GDM1 (cell line): ENCODE results near the gene MEST.
"Not testable (repeated sequence)": the region's sequence is repeated elsewhere in the genome, so short reads cannot be mapped to it uniquely, and the experiment has no call there.

Experiments
- DNase-seq: peaks from one replicate; lab custom pipeline; 2025; lab: John Stamatoyannopoulos, UW

The MEST gene

DNA sequence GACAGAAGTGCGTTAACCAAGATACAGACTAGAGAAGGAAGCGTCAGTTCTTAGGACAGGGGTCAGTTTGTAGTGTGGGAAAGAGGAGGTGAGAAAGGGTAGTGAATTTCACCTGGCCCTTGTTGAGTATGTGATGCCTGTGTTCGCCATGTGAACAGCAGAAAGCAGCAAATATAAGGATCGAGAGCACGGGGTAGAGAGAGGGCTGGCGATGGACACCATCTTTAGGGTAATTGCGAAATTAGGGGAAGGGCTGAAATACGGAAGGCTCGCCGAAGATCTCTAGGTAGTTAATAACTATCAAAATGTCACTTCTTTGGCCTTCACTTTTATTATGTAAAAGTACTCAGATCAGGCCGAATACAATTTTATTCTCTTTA lies 6.2 kb upstream of the MEST start:
- no peak for DNase-seq

GRCh38 chr7:130486114-130486953 lies 5.6 kb upstream of the MEST start:
- no peak for DNase-seq

DNA sequence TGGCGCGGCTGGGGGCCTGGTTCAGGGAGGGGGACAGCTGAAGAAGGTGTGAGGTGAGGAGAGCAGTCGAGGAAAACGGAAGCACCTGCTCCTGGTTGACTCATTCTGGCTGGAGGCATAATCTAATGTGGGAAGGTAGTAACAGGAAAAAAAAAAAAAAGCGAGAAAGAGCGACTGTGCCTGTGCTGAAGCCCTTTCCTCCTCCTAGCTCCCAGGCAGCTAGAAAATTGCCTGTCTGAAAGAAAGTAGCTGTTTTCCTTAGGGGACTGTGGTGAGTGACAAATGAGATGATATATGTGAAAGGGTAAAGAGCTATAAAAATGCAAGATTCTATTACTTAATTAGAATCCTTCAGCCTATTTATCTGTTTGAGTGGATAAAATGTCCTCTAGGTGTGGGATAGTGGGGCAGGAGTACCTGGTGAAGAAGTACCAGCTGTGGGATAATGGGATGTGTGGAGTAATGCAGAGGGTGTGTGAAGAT lies 4.9 kb upstream of the MEST start:
- DNase-seq = no peak

DNA sequence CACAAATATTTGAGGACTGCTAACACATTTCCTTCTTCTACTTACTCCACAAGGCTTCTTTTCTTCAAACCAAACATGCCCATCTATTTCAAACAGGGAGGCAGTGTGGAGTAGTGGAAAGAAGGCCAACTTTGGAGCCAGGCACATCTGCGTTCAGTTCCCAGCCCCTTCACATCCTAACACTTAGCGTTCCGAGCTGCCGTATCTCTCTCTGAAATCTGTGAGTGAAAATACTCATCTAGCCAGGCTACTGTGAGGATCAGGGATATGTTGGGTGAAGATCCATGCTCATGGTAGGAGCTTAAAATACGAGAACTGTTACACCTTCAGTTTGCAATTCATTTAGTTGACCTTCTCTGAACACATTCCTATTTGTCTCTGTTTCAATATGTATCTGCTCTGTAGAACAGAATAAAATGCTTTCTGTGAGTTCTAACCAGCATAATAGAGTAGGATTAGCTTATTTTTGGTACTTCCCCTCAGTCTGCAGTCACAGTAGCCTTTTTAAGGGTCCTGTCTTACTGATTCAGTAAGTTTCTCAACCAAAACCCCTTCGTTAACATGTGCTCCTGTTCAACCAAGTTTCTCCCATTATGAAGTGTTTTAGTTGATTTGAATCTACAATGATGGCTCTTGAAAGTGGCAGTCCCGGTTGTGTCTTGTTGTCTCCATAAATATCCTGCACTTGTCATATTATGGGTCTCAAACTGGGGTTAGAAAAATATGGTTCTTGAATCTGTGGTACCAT lies 3.3 kb upstream of the MEST start:
- no peak for DNase-seq

- no peak for DNase-seq
These were observed 2.5 kb upstream of the MEST start for GRCh38 chr7:130489140-130489983.

GRCh38 chr7:130490311-130490791 lies 1.5 kb upstream of the MEST start:
- no peak for DNase-seq

DNA sequence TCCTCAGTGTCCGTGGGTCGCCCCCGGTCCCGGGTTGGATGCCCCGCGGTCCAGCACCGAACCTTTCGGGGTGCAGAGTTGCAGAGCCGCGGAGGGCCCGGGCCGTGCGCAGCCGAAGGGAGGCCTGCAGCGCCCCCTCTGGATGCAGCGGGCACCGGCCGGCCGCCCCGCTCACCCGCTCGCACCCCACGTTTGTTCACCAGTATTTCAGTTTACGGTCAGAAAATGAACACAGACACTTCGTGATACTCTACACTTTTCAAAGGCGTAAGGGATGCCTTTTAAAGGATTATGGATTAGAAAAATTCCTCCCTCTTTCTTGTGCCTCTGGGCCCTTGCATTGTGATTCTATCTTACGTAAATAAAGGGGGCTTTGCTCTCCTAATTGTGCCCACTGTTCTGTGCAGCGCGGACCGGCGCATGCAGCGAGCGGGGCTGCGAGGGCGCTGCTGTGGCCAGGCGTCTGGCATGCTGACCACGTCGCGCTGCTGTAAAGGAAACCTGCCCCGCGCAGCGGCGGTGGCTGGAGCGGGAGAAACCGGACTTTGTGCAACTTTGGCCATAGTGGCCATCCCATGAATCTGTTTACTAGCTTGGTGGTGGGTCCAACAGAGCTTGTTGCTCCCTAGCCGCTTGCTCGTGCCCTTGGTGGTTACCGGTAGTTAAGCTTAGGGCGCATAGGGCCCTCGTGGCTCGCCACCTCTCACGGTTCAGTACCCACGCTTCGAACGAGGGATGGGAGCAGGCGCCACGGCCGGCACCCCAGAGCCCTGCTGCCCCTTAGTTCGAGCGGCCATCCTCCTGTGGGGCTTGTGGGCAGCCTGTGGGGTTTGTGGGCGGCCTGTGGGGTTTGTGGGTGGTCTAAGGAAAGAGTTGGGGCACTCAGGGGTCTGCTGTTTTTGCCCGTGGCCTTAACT lies 739 bp upstream of the MEST start:
- DNase-seq = no peak

DNA sequence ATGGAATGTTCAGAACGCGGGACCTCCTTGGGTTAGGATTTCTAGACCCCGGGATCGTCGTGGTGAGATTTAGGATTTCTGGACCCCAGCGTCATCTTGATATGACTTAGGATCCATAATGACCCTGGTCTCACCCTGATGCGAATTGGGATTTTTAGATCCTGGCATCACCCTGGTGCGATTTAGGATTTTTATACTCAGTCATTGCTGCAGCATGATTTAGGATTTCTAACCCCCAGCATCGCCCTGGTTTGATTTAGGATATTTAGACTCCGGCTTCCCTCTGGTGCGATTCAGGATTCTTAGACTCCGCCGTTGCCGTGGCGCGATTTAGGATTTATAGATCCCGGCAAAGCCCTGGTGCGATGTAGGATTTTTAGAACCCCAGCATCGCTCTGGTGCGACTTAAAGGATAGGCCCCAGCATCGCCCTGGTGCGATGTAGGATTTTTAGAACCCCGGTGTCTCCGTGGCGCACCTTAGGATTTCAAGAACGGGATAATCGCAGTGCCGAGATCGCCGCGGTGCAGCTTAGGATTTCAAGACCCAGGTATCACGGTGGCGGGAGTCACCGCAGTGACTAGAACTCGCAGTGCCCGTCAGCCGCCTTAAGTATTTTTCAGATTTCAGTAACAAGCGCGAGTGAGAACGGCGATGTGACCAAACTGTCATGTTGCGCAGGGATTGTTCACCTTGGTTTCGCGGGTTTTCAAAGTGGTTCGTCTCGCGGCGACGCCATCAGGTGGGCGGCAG lies 814 bp downstream of the MEST start:
- no peak for DNase-seq

GRCh38 chr7:130493275-130493873 lies 1.5 kb downstream of the MEST start:
- DNase-seq = no peak

DNA sequence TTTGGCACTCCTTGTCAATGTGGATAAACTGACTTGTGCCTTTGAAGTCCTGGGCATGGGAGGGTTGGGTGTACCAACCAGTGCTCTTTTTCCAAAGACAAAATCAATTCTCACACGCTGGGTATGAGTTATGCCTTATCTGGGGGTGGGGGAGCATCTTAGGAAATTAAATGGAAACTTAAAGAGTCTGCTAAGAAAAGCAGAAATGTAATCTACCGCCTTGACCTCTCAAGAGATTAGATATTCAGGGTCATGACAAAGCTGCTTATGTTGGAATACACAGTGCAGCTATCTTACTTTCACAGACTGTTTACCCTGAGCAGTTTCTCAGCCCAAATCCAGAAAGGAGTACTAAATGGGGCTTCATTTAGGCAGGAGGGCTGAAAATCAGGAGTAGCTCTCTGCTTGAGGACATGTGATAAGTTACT lies 2.6 kb downstream of the MEST start:
- no peak for DNase-seq

DNA sequence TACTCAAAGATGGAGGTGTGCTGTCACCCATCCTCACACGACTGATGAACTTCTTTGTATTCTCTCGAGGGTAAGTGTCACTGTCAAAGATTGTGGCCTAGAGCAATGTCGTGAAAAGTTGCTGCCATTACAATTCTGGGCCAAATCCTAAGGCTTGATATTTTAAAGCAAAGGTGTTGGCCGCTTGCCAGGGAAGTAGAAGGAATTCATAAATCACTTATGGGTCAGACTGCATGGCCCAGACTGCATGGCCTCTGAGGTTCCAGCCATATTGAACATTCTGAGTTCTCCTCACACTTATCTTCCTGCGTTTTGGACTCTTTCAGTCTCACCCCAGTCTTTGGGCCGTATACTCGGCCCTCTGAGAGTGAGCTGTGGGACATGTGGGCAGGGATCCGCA lies 8.6 kb downstream of the MEST start:
- DNase-seq = no peak

GRCh38 chr7:130500910-130501309 lies 9.0 kb downstream of the MEST start:
- no peak for DNase-seq

- DNase-seq = no peak
These were observed 13.9 kb downstream of the MEST start for GRCh38 chr7:130505753-130506152.

DNA sequence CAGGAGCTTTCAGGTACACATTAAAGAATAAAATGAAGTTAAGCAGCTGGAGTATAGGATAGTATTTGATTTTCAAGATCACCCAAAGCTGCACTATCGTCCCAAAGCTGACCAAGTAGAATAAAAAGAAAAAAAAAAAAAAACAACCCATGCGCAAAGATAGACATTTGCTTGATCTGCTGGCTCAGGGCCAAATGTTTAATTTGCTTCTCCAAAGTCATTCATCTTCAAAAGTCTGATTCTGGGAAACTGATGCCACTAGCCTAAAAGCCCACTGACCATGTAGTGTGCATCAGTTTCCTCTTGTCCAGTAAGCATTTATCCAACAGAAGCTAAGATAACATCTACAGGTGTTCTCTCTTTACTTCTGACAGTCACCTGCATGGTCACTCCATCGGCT lies 14.5 kb downstream of the MEST start:
- DNase-seq = no peak

DNA sequence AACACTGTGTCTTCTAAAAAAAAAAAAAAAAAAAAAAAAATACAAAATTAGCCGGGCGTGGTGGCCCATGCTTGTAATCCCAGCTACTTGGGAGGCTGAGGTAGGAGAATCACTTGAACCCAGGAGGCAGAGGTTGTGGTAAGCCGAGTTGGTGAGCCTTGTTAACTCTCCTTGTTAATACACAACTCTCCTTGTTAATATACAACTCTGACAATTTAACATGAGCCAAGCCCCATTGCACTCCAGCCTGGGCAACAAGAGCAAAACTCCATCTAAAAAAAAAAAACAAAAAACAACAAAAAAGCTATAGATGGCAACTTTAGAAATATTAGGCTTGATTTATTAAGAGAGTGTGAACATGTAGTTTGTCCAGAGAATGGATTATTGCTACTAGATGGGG lies 20.2 kb downstream of the MEST start:
- DNase-seq = not testable (repeated sequence)

- no peak for DNase-seq
These were observed 21.6 kb downstream of the MEST start for GRCh38 chr7:130513447-130513846.

DNA sequence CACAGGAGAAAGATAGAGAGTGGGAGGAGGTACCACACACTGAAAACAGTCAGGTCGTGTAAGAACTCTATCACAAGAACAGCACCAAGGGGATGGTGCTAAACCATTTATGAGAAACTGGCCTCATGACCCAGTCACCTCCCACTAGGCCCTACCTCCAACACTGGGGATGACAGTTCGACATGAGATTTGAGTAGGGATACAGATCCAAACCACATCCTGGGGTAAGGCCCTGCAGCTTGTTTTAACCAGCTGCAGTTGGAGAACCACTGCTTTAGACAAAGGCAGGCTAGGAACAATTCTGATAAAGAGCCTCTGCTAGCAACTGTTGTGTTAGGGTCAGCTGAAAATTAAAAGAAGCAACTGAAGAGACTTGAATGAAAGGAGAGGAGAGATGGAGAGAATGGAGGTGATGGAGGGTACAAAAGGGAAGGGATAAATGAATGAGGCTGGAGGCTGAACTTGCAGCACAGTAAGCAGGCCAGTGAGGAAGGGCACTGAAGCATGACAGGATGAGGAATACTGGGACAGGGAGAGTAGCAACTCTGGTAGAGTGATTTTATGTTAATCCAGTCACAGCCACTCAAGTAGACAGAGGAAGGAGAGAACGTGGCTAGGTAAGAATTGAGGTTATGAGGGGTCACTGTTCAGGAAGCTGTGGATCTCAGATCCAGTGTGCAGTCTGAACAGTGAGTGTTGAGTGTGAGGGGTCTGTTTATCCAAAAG lies 23.6 kb downstream of the MEST start:
- no peak for DNase-seq

DNA sequence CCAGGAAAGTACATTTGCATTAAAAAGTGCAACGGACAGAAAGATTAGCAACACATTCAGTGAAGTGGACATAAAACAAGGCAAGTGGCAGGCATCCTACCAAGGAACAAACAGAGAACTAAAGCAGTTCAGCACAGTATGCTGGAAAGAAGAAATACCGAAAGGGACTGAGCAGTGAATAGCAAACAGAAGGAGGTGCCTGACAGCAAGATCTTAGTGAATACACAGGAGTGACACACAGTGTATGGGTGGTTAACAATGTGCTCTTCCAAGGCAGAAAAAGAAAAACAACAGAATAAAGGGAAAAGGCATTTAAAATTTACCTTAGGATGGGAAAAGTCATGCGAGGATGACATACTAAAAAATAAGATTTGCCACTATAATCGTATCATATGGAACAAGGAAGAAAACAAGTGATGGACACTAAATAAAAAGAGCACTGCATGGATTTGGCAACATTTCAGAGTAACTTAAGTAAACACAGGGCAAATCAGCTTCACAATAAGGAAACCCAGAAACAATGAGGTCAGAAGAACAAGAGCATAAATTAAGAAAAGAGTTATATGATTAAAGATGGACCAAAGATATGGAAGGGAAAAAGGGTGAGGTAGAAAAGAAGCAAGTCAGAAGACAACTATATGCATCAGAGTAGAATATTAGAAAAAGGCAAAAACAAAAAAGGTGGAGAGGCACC lies 29.5 kb downstream of the MEST start:
- no peak for DNase-seq
